Ovary (tissue), 9 donors: ENCODE measurements around the gene RASGRF2. TPM values are rescaled to one million over a fixed set of nuclear protein-coding genes. Genes with fewer than 3 reads are reported as not detected.

Experiments
- DNase-seq, 5 donors: peaks; one replicate each; pipeline ENCODE4 v3.0.0-alpha.2; 2019 to 2020
- H3K27ac ChIP-seq, 2 donors: fragments of 200-600 bp; one replicate each; pipeline versions ENCODE4 v1.5.1 to v1.8.0; 2019 to 2022
- H3K27me3 ChIP-seq: fragments of 200-600 bp; one replicate; pipeline ENCODE4 v1.8.0; 2022
- H3K36me3 ChIP-seq: fragments of 200-600 bp; sonication (generic); one replicate; pipeline ENCODE4 v1.5.1; 2019
- H3K4me1 ChIP-seq: one replicate; pipeline ENCODE4 v1.8.1; 2013; ENCODE audit warnings: mild to moderate bottlenecking, moderate library complexity; ENCODE audit not compliant: insufficient read depth
- H3K4me3 ChIP-seq: fragments of 200-600 bp; sonication (generic); one replicate; pipeline ENCODE4 v1.5.1; 2017
- H3K9me3 ChIP-seq, 2 donors: fragments of 200-600 bp in 1 of 2; sonication (generic) in 1 of 2; one replicate each; pipeline versions ENCODE4 v1.5.1 to v1.8.1; 2013 to 2019; ENCODE audit warnings: mild to moderate bottlenecking in 1 of 2, moderate library complexity in 1 of 2
- CTCF ChIP-seq, 3 donors: fragments of 450-650 bp in 2 of 3; fragments of 200-600 bp in 1 of 3; IDR thresholded peaks; one replicate each; pipeline versions ENCODE4 v1.5.1 to v1.8.0; 2016 to 2022; ENCODE audit warnings: antibody characterized with exemption in 3 of 3, mild to moderate bottlenecking in 1 of 3
- EP300 ChIP-seq: sonication (generic); formaldehyde crosslinking; IDR thresholded peaks from one replicate; pipeline ENCODE4 v1.6.1; 2017; ENCODE audit warnings: antibody characterized with exemption
- POLR2A ChIP-seq: fragments of 450-650 bp; IDR thresholded peaks from one replicate; pipeline ENCODE4 v1.6.1; 2017; ENCODE audit warnings: antibody characterized with exemption, mild to moderate bottlenecking, moderate library complexity
- WGBS, 3 donors: extraction: QIAGEN DNeasy Blood & Tissue Kit in 1 of 3; methylation state at CpG; one replicate each; pipeline versions ENCODE4 v1.1.5 to v1.1.7; 2013 to 2017; 5-methylcytosine and 5-hydroxymethylcytosine counted together
- intact Hi-C, 4 donors: fragments of 100-400 bp; cut with DNase I; formaldehyde crosslinking; loops; one replicate each; pipeline versions ENCODE4 v1.11.0 to v1.15.1; 2022 to 2023
- polyA plus RNA-seq, 2 donors: library from polyadenylated mRNA; stranded (reverse); fragments of 200-250 nt in 1 of 2; fragments of 350-450 nt in 1 of 2; fragmentation: Illumina TruSeq in 1 of 2; extraction: RNeasy Lipid Tissue Mini Kit (QIAGEN cat#74804) in 1 of 2; gene quantifications; one replicate each; pipeline ENCODE4 v1.2.3, GENCODE V29; 2013 to 2014
- total RNA-seq, 7 donors: library from RNA; depleted of rRNA in 2 of 7; stranded (reverse); fragments of >200 nt in 2 of 7; fragmentation: NEBNext Ultra II Directional in 3 of 7; extraction: Animal tissue kit (Norgen Biotek cat#: 25700) in 3 of 7; gene quantifications; one replicate each; pipeline versions ENCODE4 v1.1.0 to v1.2.4, GENCODE V29; 2016 to 2023
- donor health status: DM: no; HTN: no; CAD: no; lungs with moderate emphysema.
- donor health status: DM: no; HTN: no; CAD: no.
- donor health status: Bipolar disorder and iron deficiency.
- donor health status: DM: yes; HTN: yes; CAD: no.
- donor health status: DM: no; HTN: no; CAD: no.
- donor health status: DM: yes; HTN: yes; CAD: no.

Gene RASGRF2
- total and polyA plus RNA-seq, 9 donors = 8.6 to 55.1 (median 23.0) TPM

DNA sequence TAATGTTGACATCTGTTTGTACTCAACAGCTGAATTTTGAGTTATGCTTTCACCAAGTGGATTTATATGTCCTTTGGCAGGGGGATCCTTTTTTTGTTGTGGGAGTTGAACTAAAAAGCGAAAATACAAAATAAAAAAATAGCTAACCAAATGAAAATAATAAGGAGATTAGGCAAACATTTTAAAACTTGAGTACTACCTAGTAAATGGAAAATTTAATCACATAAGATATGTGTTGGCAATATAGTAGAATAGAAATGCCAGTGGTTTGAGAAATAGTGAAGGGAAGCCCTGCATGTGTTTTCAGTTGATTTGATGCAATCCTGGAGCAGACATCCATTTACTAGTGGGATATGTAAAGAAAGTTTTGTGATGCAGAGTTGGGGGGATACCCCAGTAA is 98.0 kb downstream of the RASGRF2 start:
- no peak overlapping the region for H3K27ac ChIP-seq
- TF ChIP-seq CTCF (IDR thresholded peaks at IDR 0.05) (no peak), EP300 (no peak), POLR2A (no peak)
- 19 to 26% (median 19%) methylated on average over 1 of the region's 1 CpG for WGBS, 3 donors
- H3K27me3 ChIP-seq = no peaks in the 10 kb centered on the region
- no peaks in the 10 kb centered on the region for H3K9me3 ChIP-seq
- no peaks in the 10 kb centered on the region for H3K4me1 ChIP-seq
- DNase-seq = no peak
- intact Hi-C loops = no loop called here
- H3K36me3 ChIP-seq = no peaks in the 10 kb centered on the region
- no peak overlapping the region for H3K4me3 ChIP-seq

GRCh38 chr5:81065492-81065891 is 105.3 kb downstream of the RASGRF2 start:
- intact Hi-C loops = no loop called here
- Histone ChIP-seq H3K9me3 (no peaks in the 10 kb centered on the region), H3K36me3 (no peaks in the 10 kb centered on the region), H3K4me1 (no peaks in the 10 kb centered on the region), H3K27ac (peak overlapping the region in 1 of 2 donors; percentile 48), H3K27me3 (no peaks in the 10 kb centered on the region), H3K4me3 (no peak overlapping the region)
- 7 to 16% (median 10%) methylated on average over 3 of the region's 3 CpGs for WGBS, 3 donors
- DNase-seq = no peak
- no peak for TF ChIP-seq CTCF (IDR thresholded peaks at IDR 0.05)

DNA sequence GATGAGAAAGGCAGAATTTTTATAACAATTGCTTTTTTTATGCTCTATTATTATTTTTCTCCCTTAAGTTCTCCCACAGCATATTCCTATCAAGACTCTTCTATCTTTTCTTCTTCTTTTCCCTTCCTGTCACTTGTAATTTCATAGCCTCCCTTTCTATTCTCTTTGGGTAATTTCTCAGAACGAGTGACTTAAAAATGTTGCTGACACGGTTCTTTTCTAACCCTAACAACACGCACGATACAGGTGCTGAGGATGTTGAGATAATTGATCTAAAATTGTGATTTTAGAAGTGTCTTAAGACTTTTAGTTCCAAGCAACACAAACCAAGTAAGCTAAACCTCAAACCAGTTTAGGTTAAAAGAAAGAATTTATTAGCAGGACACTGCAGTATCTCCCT is 105.9 kb downstream of the RASGRF2 start:
- Histone ChIP-seq H3K27me3 (no peaks in the 10 kb centered on the region), H3K4me1 (no peaks in the 10 kb centered on the region), H3K36me3 (no peaks in the 10 kb centered on the region), H3K9me3 (no peaks in the 10 kb centered on the region), H3K4me3 (no peak overlapping the region), H3K27ac (no peak overlapping the region)
- intact Hi-C loops = no loop called here
- no peak for DNase-seq
- no peak for TF ChIP-seq CTCF (IDR thresholded peaks at IDR 0.05)
- no peak for TF ChIP-seq EP300
- no peak for TF ChIP-seq POLR2A
- WGBS, 3 donors = 57 to 75% (median 66%) methylated on average over 4 of the region's 4 CpGs

DNA sequence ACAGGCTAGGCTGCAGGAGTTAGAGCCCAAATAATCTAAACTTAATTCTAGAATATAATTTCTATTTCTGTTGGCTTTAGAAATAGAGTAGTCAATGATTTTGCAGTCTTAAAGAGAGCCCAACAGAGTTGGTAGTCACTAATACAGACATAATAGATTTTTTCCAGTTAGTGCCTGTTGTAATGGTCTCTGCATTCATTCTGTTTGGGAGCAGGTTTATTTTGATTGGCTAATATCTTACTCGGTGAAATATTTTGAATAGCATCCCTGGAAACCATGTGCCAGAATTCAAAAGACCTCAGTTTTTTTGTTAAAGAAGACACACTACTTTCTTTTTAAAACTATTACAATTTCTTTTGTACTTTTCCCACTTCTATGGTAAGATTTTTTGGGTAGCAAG is 107.2 kb downstream of the RASGRF2 start:
- Histone ChIP-seq H3K4me1 (no peaks in the 10 kb centered on the region), H3K4me3 (no peak overlapping the region), H3K9me3 (no peaks in the 10 kb centered on the region), H3K36me3 (no peaks in the 10 kb centered on the region), H3K27ac (no peak overlapping the region), H3K27me3 (no peaks in the 10 kb centered on the region)
- no peak for TF ChIP-seq EP300
- no peak for TF ChIP-seq CTCF (IDR thresholded peaks at IDR 0.05)
- TF ChIP-seq POLR2A = no peak
- no peak for DNase-seq
- intact Hi-C loops = no loop called here
- WGBS, 3 donors = 4 to 30% (median 10%) methylated on average over 1 of the region's 1 CpG

- DNase-seq = no peak
- WGBS, 3 donors = 85 to 89% (median 86%) methylated on average over 6 of the region's 6 CpGs
- Histone ChIP-seq H3K4me1 (no peaks in the 10 kb centered on the region), H3K9me3 (no peaks in the 10 kb centered on the region), H3K36me3 (no peaks in the 10 kb centered on the region), H3K4me3 (no peak overlapping the region), H3K27me3 (no peaks in the 10 kb centered on the region), H3K27ac (no peak overlapping the region)
- intact Hi-C loops = no loop called here
- TF ChIP-seq EP300 (no peak), POLR2A (no peak), CTCF (IDR thresholded peaks at IDR 0.05) (no peak)
These were observed 107.9 kb downstream of the RASGRF2 start for GRCh38 chr5:81068063-81068462.
